C4-2B (cell line): ENCODE results near the gene HMG20B.

Experiments used
- H3K27ac ChIP-seq: fragments of 450-650 bp; 2 replicates; pipeline ENCODE4 v1.5.1; 2017
- ZFX ChIP-seq: fragments of 450-650 bp; IDR thresholded peaks from 2 replicates; pipeline ENCODE4 v1.6.1; 2017
- TF ChIP-seq, protein P1 (sequence below): fragments of 450-650 bp; conservative IDR thresholded peaks from 2 replicates; pipeline ENCODE4 v1.5.1; 2017; ENCODE audit warnings: mild to moderate bottlenecking

Gene HMG20B

GRCh38 chr19:3538258-3538929 is 34.4 kb upstream of the HMG20B start:
- H3K27ac ChIP-seq, result no peak overlapping the region
- TF ChIP-seq, protein P1, sequence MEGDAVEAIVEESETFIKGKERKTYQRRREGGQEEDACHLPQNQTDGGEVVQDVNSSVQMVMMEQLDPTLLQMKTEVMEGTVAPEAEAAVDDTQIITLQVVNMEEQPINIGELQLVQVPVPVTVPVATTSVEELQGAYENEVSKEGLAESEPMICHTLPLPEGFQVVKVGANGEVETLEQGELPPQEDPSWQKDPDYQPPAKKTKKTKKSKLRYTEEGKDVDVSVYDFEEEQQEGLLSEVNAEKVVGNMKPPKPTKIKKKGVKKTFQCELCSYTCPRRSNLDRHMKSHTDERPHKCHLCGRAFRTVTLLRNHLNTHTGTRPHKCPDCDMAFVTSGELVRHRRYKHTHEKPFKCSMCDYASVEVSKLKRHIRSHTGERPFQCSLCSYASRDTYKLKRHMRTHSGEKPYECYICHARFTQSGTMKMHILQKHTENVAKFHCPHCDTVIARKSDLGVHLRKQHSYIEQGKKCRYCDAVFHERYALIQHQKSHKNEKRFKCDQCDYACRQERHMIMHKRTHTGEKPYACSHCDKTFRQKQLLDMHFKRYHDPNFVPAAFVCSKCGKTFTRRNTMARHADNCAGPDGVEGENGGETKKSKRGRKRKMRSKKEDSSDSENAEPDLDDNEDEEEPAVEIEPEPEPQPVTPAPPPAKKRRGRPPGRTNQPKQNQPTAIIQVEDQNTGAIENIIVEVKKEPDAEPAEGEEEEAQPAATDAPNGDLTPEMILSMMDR, result no peak
- TF ChIP-seq ZFX, result no peak

- H3K27ac ChIP-seq, result no peak within 1 kb of the TSS
- TF ChIP-seq, protein P1, result no peak
- TF ChIP-seq ZFX, result no peak
Measured at GRCh38 chr19:3538965-3539755, 33.6 kb upstream of the HMG20B start, which contains the start of gene TEKTIP1. Gene TEKTIP1 (plus strand): TSS chr19:3539174. CDS start chr19:3539178, 4 bp downstream.

DNA sequence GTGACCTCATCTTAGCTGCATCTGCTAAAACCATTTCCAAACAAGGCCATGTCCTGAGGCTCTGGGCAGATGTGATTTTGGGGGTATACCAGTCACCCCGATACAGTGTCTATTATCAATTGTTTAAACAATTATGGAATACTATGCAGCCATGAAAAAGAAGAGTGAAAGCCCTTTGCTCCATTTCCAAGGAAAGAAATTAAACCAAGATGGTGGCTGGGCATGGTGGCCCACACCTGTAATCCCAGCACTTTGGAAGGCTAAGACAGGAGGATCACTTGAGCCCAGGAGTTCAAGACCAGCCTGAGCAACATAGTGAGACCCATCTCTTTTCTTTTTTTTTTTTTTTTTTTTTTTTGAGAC is 33.0 kb upstream of the HMG20B start:
- H3K27ac ChIP-seq, result no peak overlapping the region
- TF ChIP-seq, protein P1, result no peak
- TF ChIP-seq ZFX, result no peak

DNA sequence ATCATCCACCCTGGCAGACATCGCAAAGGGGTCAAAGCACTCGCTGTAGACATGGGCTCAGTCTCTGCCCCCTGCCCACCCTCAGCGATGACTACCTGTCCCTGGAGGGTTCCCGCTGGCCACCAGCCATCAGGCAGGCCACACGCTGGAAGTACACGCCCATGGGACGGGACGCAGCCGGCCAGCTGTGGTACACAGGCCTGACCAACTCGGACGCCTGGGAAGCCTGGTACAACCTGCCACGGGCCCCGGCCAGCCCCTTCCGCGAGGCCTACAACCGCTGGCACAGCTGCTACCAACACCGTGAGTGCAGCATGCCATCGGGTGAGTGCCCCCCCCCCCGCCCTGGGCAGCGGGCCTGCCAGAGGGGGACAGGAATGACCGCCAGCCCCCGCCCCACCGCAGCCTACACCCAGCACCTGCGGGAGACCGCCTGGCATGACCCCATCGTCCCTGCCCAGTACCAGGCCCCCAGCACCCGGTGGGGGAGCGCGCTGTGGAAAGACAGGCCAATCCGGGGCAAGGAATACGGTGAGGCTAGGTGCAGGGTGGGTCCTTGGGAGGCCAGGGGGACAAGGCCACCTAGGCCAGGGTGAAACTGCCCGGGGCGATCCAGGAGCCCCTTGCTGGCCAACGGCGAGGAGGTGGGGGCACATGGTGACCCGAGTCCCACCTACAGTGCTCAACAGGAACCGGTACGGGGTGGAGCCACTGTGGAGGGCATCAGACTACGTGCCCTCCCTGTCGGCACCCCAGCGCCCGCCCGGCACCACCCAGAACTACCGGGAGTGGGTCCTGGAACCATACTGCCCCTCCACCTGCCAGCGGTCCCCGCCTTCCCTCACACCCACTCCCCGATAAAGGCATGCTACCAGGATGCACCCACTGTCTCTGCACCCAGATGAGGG is 29.3 kb upstream of the HMG20B start:
- H3K27ac ChIP-seq, result no peak overlapping the region
- TF ChIP-seq ZFX, result no peak
- TF ChIP-seq, protein P1, result no peak

DNA sequence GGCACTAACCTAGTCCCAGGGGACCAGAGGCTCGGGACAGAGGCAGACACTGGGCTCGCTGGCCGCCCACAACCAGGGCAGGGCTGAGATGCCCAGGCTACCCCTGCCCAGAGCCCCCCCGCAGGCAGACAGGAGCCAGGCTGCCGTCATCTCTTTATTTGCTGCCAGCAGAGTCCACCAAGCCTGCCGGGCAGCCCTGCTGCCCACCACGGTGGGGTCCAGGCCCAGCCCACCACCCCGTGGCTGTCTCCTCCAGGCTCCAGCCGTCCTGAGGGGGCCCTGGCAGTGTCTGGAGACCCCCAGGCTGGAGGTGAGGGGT is 28.7 kb upstream of the HMG20B start:
- TF ChIP-seq, protein P1, result no peak
- no peak for TF ChIP-seq ZFX
- no peak overlapping the region for H3K27ac ChIP-seq

- H3K27ac ChIP-seq, result no peak overlapping the region
- TF ChIP-seq, protein P1, result peak; percentile 98
- TF ChIP-seq ZFX, result no peak
Measured at GRCh38 chr19:3544742-3545668, 27.7 kb upstream of the HMG20B start.
